HCT116 (cell line): ENCODE data around the gene AGFG2. TPM values are rescaled to one million over a fixed set of nuclear protein-coding genes. Genes with fewer than 3 reads are reported as not detected.
"Not testable (repeated sequence)": the region's sequence is repeated elsewhere in the genome, so short reads cannot be mapped to it uniquely, and the experiment has no call there.

Experiments used
- ATAC-seq: fragments of 200-7000 bp; cut with Tn5 transposase; 2 replicates; pipeline ENCODE4 v1.9.1; 2020; ENCODE audit warnings: mild to moderate bottlenecking, moderate library complexity
- BruUV-seq: library from RNA; stranded (reverse); fragments of 400-500 nt; replicated peaks from 2 replicates; lab custom pipeline; 2021; lab: Mats Ljungman, UMichigan
- CTCF ChIA-PET: fragments of 300-600 bp; sonication (Branson Sonifier 250); formaldehyde crosslinking; loops from one replicate; lab custom pipeline; 2021; ENCODE audit warnings: antibody characterized with exemption; lab: Charles Lee
- POLR2A ChIA-PET: fragments of 300-600, 350-600 bp; sonication (Branson Sonifier 250); formaldehyde crosslinking; loops from one replicate; lab custom pipeline; 2021; ENCODE audit warnings: antibody characterized with exemption; lab: Charles Lee
- RAD21 ChIA-PET, 2 experiments: fragments of 300-600 bp; sonication (Branson Sonifier 250); formaldehyde crosslinking; loops; one replicate each; lab custom pipeline; 2023; ENCODE audit warnings: low total read pairs in 2 of 2; ENCODE audit not compliant: uncharacterized antibody in 2 of 2, unreplicated experiment in 2 of 2, low non-redundant PET in 1 of 2; lab: Charles Lee
- DNase-seq: peaks from one replicate; pipeline ENCODE4 v3.0.0-alpha.2; 2010; ENCODE audit warnings: low read depth, low spot score
- H2AFZ ChIP-seq: fragments of 200-600 bp; shearing (Covaris generic), sonication (generic); 2 replicates; pipeline ENCODE4 v1.6.1; 2017; ENCODE audit warnings: low read depth, mixed run types, mixed read lengths, antibody characterized with exemption, low read length; ENCODE audit not compliant: poor library complexity, severe bottlenecking
- H3K27ac ChIP-seq: 2 replicates; pipeline ENCODE4 v1.5.1; 2012; ENCODE audit warnings: low read depth, low read length
- H3K27me3 ChIP-seq: fragments of 200-600 bp; sonication (generic); 2 replicates; pipeline ENCODE4 v1.6.1; 2016; ENCODE audit warnings: mixed run types, low read length, mixed read lengths; ENCODE audit not compliant: insufficient read depth
- H3K36me3 ChIP-seq, 2 experiments: fragments of 200-500 bp in 1 of 2; fragments of 200-600 bp in 1 of 2; sonication (Bioruptor generic) in 1 of 2; sonication (generic) in 1 of 2; 2 replicates each; pipeline versions ENCODE4 v1.5.1 to v1.6.1; 2014 to 2016; ENCODE audit warnings: low read length in 2 of 2, inconsistent platforms in 1 of 2, mixed read lengths in 1 of 2, mixed run types in 1 of 2; ENCODE audit not compliant: insufficient read depth in 2 of 2, control insufficient read depth in 1 of 2
- H3K4me1 ChIP-seq, 2 experiments: fragments of 200-600 bp in 1 of 2; sonication (generic) in 1 of 2; 2 replicates each; pipeline versions ENCODE4 v1.5.1 to v1.6.1; 2012 to 2017; ENCODE audit warnings: low read length in 2 of 2, inconsistent platforms in 1 of 2, mild to moderate bottlenecking in 1 of 2, mixed read lengths in 1 of 2, mixed run types in 1 of 2, moderate library complexity in 1 of 2; ENCODE audit not compliant: insufficient read depth in 2 of 2, control insufficient read depth in 1 of 2
- H3K4me2 ChIP-seq: fragments of 200-600 bp; sonication (generic); 2 replicates; pipeline ENCODE4 v1.6.1; 2017; ENCODE audit warnings: mixed run types, low read length, mixed read lengths
- H3K4me3 ChIP-seq, 2 experiments: fragments of 200-600 bp in 1 of 2; sonication (generic) in 1 of 2; replicated peaks in 1 of 2; 2 replicates each; pipeline ENCODE4 v1.5.1; 2011 to 2016; ENCODE audit warnings: low read length in 2 of 2, control low read depth in 1 of 2, low read depth in 1 of 2, mild to moderate bottlenecking in 1 of 2, mixed read lengths in 1 of 2, mixed run types in 1 of 2
- H3K79me2 ChIP-seq: fragments of 200-600 bp; sonication (generic); 2 replicates; pipeline ENCODE4 v1.6.1; 2017; ENCODE audit warnings: mild to moderate bottlenecking, mixed run types, low read length, moderate library complexity, mixed read lengths; ENCODE audit not compliant: insufficient read depth
- H3K9ac ChIP-seq: fragments of 200-600 bp; sonication (generic); 2 replicates; pipeline ENCODE4 v1.6.1; 2016; ENCODE audit warnings: low read length, mixed read lengths
- H3K9me2 ChIP-seq: fragments of 200-600 bp; sonication (generic), shearing (Covaris generic); 2 replicates; pipeline ENCODE4 v1.6.1; 2017; ENCODE audit warnings: mixed run types, mild to moderate bottlenecking, moderate library complexity; ENCODE audit not compliant: insufficient read depth
- H3K9me3 ChIP-seq, 2 experiments: fragments of 200-500 bp in 1 of 2; fragments of 200-600 bp in 1 of 2; sonication (Bioruptor generic) in 1 of 2; sonication (generic) in 1 of 2; 2 replicates each; pipeline ENCODE4 v1.6.1; 2014 to 2017; ENCODE audit warnings: low read length in 2 of 2, mixed read lengths in 2 of 2, inconsistent platforms in 1 of 2, low read depth in 1 of 2, mild to moderate bottlenecking in 1 of 2, mixed run types in 1 of 2, moderate library complexity in 1 of 2; ENCODE audit not compliant: control insufficient read depth in 1 of 2, insufficient read depth in 1 of 2
- H4K20me1 ChIP-seq: fragments of 200-600 bp; sonication (generic), shearing (Covaris generic); 2 replicates; pipeline ENCODE4 v1.6.1; 2017; ENCODE audit warnings: mixed run types, mild to moderate bottlenecking, moderate library complexity; ENCODE audit not compliant: insufficient read depth
- POLR2AphosphoS5 ChIP-seq: IDR thresholded peaks from 2 replicates; pipeline ENCODE4 v1.6.1; 2011; ENCODE audit warnings: mild to moderate bottlenecking, low read depth, low read length, moderate library complexity
- RAD21 ChIP-seq: IDR thresholded peaks from 2 replicates; pipeline ENCODE4 v1.6.1; 2012; ENCODE audit warnings: low read depth, mild to moderate bottlenecking
- SIN3A ChIP-seq: IDR thresholded peaks from 2 replicates; pipeline ENCODE4 v1.6.1; 2012; ENCODE audit warnings: low read depth
- SRF ChIP-seq: IDR thresholded peaks from 2 replicates; pipeline ENCODE4 v1.6.1; 2012; ENCODE audit warnings: low read depth
- TCF7L2 ChIP-seq: IDR thresholded peaks from 2 replicates; pipeline ENCODE4 v1.7.0; 2011; ENCODE audit warnings: borderline replicate concordance, inconsistent platforms; ENCODE audit not compliant: insufficient read depth, insufficient read length; ENCODE audit errors: extremely low read depth
- YY1 ChIP-seq: IDR thresholded peaks from 2 replicates; pipeline ENCODE4 v1.6.1; 2011; ENCODE audit warnings: low read length, low read depth, moderate library complexity, mild to moderate bottlenecking; ENCODE audit not compliant: insufficient replicate concordance; ENCODE audit errors: extremely low read depth
- intact Hi-C: fragments of 100-400 bp; cut with micrococcal nuclease; formaldehyde crosslinking; loops from 2 replicates; pipeline ENCODE4 v1.10.0; 2022
- total RNA-seq: library from RNA; stranded (reverse); gene quantifications from one replicate; pipeline ENCODE4 v1.2.1, GENCODE V29; 2021; ENCODE audit not compliant: unreplicated experiment
- TF ChIP-seq, protein P1 (sequence below): IDR thresholded peaks from 2 replicates; pipeline ENCODE4 v1.6.1; 2012
- TF ChIP-seq, protein P2 (sequence below): IDR thresholded peaks from 2 replicates; pipeline ENCODE4 v1.6.1; 2012

AGFG2 gene
- total RNA-seq, 1 experiment from 2014 or later = 14.0 TPM

DNA sequence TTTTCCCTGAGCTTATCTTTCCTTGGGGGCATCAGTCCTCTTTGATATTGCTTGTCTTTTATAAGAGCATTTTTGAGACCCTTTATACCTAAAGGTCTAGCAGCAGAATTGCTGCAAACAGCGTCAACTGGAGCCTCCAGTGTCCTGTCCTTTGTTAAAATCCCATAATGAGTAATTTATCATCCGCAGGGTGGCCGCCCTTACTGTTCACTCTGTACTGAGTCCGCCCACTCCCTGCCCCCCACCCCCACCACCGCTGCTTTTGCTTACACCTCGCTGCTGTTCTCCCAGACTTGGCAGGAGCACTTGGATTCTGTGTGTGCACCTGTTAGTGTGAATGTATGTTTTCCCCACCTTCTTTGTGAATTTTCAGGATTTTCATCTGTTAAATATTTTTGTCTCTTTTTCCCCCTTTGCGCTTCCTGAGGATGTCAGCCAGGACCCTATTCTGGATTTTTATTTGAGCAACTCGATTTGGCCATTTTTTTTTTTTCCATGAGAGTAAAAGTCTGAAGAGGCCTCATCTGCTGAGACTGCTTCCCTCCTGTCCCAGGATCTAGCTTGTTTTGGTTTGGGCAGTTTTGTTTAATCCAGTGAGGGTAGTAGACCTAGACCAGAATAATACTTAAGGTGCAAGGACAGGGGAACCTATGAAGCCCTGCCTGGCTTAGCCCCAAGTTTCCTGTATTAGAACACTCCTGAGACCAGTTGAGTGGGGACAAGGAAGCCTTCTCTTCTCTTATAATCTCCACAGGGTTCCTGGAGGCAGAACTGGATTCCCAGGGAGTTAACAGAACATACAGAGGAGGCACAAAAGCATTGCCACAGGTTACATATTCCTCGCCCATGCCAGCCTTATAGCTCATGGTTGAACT lies 8.2 kb downstream of the AGFG2 start:
- no peak overlapping the region for H3K4me3 ChIP-seq
- POLR2A ChIA-PET = interaction anchor here (0.6 to 0.7 kb wide), 2 partner anchors 39 to 45 kb away, joined by 3 read pairs; partner anchors contain the start of genes FBXO24 and LRCH4
- peak overlapping the region; percentile 79 for H3K4me2 ChIP-seq
- no peak overlapping the region for H2AFZ ChIP-seq
- H3K27me3 ChIP-seq = no peaks in the 10 kb centered on the region
- H3K79me2 ChIP-seq = peaks cover 14% of the 10 kb centered on the region; the same call in 1 of the 2 replicates
- CTCF ChIA-PET = interaction anchor here (0.9 kb wide), 1 partner anchor 13 kb away, joined by 3 read pairs; no protein-coding TSS in a partner anchor
- DNase-seq (no peak), ATAC-seq (no peak)
- peak overlapping the region; percentile 95 for H3K27ac ChIP-seq
- intact Hi-C loops = no loop called here
- H4K20me1 ChIP-seq = no peaks in the 10 kb centered on the region
- H3K9ac ChIP-seq = peak overlapping the region; percentile 61; the same call in 1 of the 2 replicates
- no TSS peak for BruUV-seq
- TF ChIP-seq, protein P1, sequence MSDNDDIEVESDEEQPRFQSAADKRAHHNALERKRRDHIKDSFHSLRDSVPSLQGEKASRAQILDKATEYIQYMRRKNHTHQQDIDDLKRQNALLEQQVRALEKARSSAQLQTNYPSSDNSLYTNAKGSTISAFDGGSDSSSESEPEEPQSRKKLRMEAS = no peak
- no peaks in the 10 kb centered on the region for H3K9me3 ChIP-seq
- H3K4me1 ChIP-seq = peaks cover 50 to 56% of the 10 kb centered on the region in 2 experiments
- RAD21 ChIA-PET = no interaction called here
- peaks cover 0 to 2% of the 10 kb centered on the region in 2 experiments; a peak in 1 of 4 replicates for H3K36me3 ChIP-seq
- no peaks in the 10 kb centered on the region for H3K9me2 ChIP-seq

DNA sequence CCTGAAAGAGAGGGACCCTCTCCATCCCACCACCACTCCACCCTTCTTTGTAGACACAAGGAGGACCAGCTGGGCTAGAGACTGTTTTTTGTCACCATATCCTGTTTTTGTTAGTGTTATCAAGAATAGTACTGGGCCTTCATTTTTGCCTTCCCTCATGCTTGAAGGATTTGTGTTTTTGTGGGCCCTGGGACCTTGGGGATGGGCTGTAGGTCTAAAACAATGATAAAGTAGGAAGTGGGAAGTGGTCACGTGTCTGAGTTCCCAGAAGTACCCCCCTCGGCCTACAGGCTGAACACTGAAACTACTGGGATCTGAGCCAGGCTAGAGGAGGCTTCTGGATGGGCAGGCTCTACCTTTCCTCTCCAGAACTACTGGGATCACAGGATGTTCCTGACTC lies 8.9 kb downstream of the AGFG2 start:
- RAD21 ChIA-PET = no interaction called here
- intact Hi-C loops = no loop called here

DNA sequence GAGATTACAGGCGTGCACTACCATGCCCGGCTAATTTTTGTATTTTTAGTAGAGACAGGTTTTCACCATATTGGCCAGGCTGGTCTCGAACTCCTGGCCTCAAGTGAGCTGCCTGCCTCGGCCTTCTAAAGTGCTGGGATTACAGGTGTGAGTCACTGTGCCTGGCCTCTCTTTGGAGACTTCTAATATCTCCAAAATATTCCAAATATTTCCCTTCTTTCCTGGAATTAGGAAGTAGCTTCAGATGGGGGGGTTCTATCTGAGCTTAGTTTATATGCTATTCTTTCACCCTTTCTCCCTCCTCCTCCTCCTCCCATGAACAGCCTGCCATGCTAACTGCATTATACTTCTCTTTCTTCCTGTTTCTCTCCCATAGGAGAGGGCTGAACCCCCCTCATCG lies 9.4 kb downstream of the AGFG2 start:
- Histone ChIP-seq H3K4me1 (peaks cover 48 to 52% of the 10 kb centered on the region in 2 experiments), H3K4me2 (peak overlapping the region; percentile 79; the same call in 1 of the 2 replicates), H3K79me2 (peaks cover 13% of the 10 kb centered on the region; the same call in 1 of the 2 replicates)
- ATAC-seq, intact Hi-C loops, H4K20me1 ChIP-seq, H3K9me3 ChIP-seq, RAD21 ChIA-PET, H3K4me3 ChIP-seq, H3K9me2 ChIP-seq, H3K9ac ChIP-seq, DNase-seq, H2AFZ ChIP-seq, BruUV-seq, H3K36me3 ChIP-seq, H3K27ac ChIP-seq, H3K27me3 ChIP-seq: not testable (repeated sequence)
- ChIA-PET POLR2A (interaction anchor here (2.1 kb wide), 1 partner anchor 10 kb away, joined by 8 read pairs; the partner anchor contains the start of gene AGFG2), CTCF (interaction anchor here (1.7 kb wide), 1 partner anchor 11 kb away, joined by 10 read pairs; no protein-coding TSS in a partner anchor)

More for the DNA sequence above, 8.9 kb downstream of the AGFG2 start:
- ChIA-PET POLR2A (interaction anchor here (0.6 to 2.1 kb wide), 2 partner anchors 9 to 38 kb away, joined by 3 to 8 read pairs; partner anchors contain the start of genes AGFG2, FBXO24 and LRCH4), CTCF (interaction anchor here (1.7 kb wide), 1 partner anchor 12 kb away, joined by 10 read pairs; no protein-coding TSS in a partner anchor)
- TF ChIP-seq RAD21 (no peak), POLR2AphosphoS5 (no peak), TCF7L2 (no peak), SIN3A (no peak), YY1 (no peak), SRF (no peak)
- TF ChIP-seq, protein P1 = no peak
- TF ChIP-seq, protein P2, sequence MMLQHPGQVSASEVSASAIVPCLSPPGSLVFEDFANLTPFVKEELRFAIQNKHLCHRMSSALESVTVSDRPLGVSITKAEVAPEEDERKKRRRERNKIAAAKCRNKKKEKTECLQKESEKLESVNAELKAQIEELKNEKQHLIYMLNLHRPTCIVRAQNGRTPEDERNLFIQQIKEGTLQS = no peak
- no TSS peak for BruUV-seq
- ATAC-seq (no peak), DNase-seq (no peak)
- peak overlapping the region; percentile 95 for H3K27ac ChIP-seq
- H3K9me3 ChIP-seq = no peaks in the 10 kb centered on the region
- H3K36me3 ChIP-seq = peaks cover 0 to 2% of the 10 kb centered on the region in 2 experiments; a peak in 1 of 4 replicates
- no peak overlapping the region for H3K4me3 ChIP-seq
- H3K27me3 ChIP-seq = no peaks in the 10 kb centered on the region
- no peak overlapping the region for H2AFZ ChIP-seq
- 0 out of 2 replicates have a peak overlapping the region, but pooled peaks have one; percentile 61 for H3K9ac ChIP-seq
- peaks cover 50 to 56% of the 10 kb centered on the region in 2 experiments for H3K4me1 ChIP-seq
- peaks cover 14% of the 10 kb centered on the region; the same call in 1 of the 2 replicates for H3K79me2 ChIP-seq
- H4K20me1 ChIP-seq = no peaks in the 10 kb centered on the region
- no peaks in the 10 kb centered on the region for H3K9me2 ChIP-seq
- H3K4me2 ChIP-seq = peak overlapping the region; percentile 79
